Testis (tissue), 3 donors: ENCODE data around the gene SMAP1. TPM values are rescaled to one million over a fixed set of nuclear protein-coding genes. Genes with fewer than 3 reads are reported as not detected.

ENCODE experiments used
- DNase-seq: peaks from one replicate; pipeline ENCODE4 v3.0.0-alpha.2; 2019
- H3K27ac ChIP-seq, 2 donors: fragments of 200-600 bp; sonication (generic); one replicate each; pipeline ENCODE4 v1.5.1; 2019
- H3K27me3 ChIP-seq: fragments of 200-600 bp; sonication (generic); one replicate; pipeline ENCODE4 v1.5.1; 2019
- H3K36me3 ChIP-seq: fragments of 200-600 bp; sonication (generic); one replicate; pipeline ENCODE4 v1.5.1; 2017; ENCODE audit warnings: low read depth; ENCODE audit errors: missing control alignments
- H3K4me1 ChIP-seq: fragments of 200-600 bp; sonication (generic); one replicate; pipeline ENCODE4 v1.5.1; 2019
- H3K4me3 ChIP-seq, 2 donors: fragments of 200-600 bp; sonication (generic); one replicate each; pipeline ENCODE4 v1.5.1; 2017 to 2019
- H3K9me3 ChIP-seq: fragments of 200-600 bp; sonication (generic); one replicate; pipeline ENCODE4 v1.5.1; 2017
- CTCF ChIP-seq, 3 experiments: fragments of 450-650 bp in 2 of 3; fragments of 200-600 bp in 1 of 3; sonication (generic) in 1 of 3; IDR thresholded peaks; one replicate each; pipeline ENCODE4 v1.5.1; 2016 to 2019; ENCODE audit warnings: antibody characterized with exemption in 3 of 3, mild to moderate bottlenecking in 2 of 3, moderate library complexity in 1 of 3
- POLR2A ChIP-seq: fragments of 450-650 bp; IDR thresholded peaks from one replicate; pipeline ENCODE4 v1.6.1; 2017; ENCODE audit warnings: antibody characterized with exemption, mild to moderate bottlenecking, moderate library complexity
- WGBS, 2 donors: methylation state at CpG; one replicate each; pipeline ENCODE4 v1.1.5; 2018; 5-methylcytosine and 5-hydroxymethylcytosine counted together
- intact Hi-C: fragments of 100-400 bp; cut with DNase I; formaldehyde crosslinking; loops from one replicate; pipeline ENCODE4 v1.15.1; 2023; ENCODE audit warnings: low total_unique reads
- polyA plus RNA-seq: library from polyadenylated mRNA; stranded (reverse); fragments of 350-450 nt; fragmentation: Illumina TruSeq; extraction: RNeasy Lipid Tissue Mini Kit (QIAGEN cat#74804); gene quantifications from one replicate; pipeline ENCODE4 v1.2.3, GENCODE V29; 2014; ENCODE audit warnings: low read depth, low replicate concordance; ENCODE audit not compliant: insufficient read depth
- total RNA-seq, 2 donors: library from RNA; depleted of rRNA; stranded (reverse); fragments of >200 nt; gene quantifications; one replicate each; pipeline ENCODE4 v1.2.3, GENCODE V29; 2016

The SMAP1 gene
- total and polyA plus RNA-seq, 3 donors from 2014 or later = 36.1 to 43.3 (median 41.6) TPM

- TF ChIP-seq POLR2A (no peak), CTCF (IDR thresholded peaks at IDR 0.05) (no peak)
- Histone ChIP-seq H3K27me3 (no peaks in the 10 kb centered on the region), H3K27ac (no peak overlapping the region), H3K9me3 (no peaks in the 10 kb centered on the region), H3K4me1 (no peaks in the 10 kb centered on the region), H3K4me3 (no peak overlapping the region), H3K36me3 (no peaks in the 10 kb centered on the region)
- intact Hi-C loops = loop anchor here (10.0 kb wide), 1 partner anchor 176 kb away; no protein-coding TSS in a partner anchor
- no peak for DNase-seq
- WGBS, 2 donors = 88 to 92% methylated on average over 2 of the region's 2 CpGs
Measured at GRCh38 chr6:70708448-70708847, 40.8 kb downstream of the SMAP1 start.

- TF ChIP-seq POLR2A (no peak), CTCF (IDR thresholded peaks at IDR 0.05) (no peak)
- Histone ChIP-seq H3K4me3 (no peak overlapping the region), H3K27me3 (no peaks in the 10 kb centered on the region), H3K27ac (no peak overlapping the region), H3K4me1 (no peaks in the 10 kb centered on the region), H3K36me3 (no peaks in the 10 kb centered on the region), H3K9me3 (no peaks in the 10 kb centered on the region)
- WGBS, 2 donors = 96 to 97% methylated on average over 3 of the region's 3 CpGs
- DNase-seq = no peak
- intact Hi-C loops = loop anchor here (10.0 kb wide), 1 partner anchor 175 kb away; no protein-coding TSS in a partner anchor
Measured at GRCh38 chr6:70709826-70710225, 42.1 kb downstream of the SMAP1 start.

- no peak overlapping the region for H3K4me3 ChIP-seq
- no peaks in the 10 kb centered on the region for H3K4me1 ChIP-seq
- no peaks in the 10 kb centered on the region for H3K27me3 ChIP-seq
- no peak overlapping the region for H3K27ac ChIP-seq
- intact Hi-C loops = no loop called here
- no peak for TF ChIP-seq POLR2A
- no peak for TF ChIP-seq CTCF (IDR thresholded peaks at IDR 0.05)
- H3K36me3 ChIP-seq = no peaks in the 10 kb centered on the region
- no peak for DNase-seq
- H3K9me3 ChIP-seq = no peaks in the 10 kb centered on the region
Measured at GRCh38 chr6:70714716-70715257, 47.1 kb downstream of the SMAP1 start.

GRCh38 chr6:70717038-70717801 lies 49.5 kb downstream of the SMAP1 start:
- Histone ChIP-seq H3K4me3 (no peak overlapping the region), H3K27me3 (no peaks in the 10 kb centered on the region), H3K4me1 (no peaks in the 10 kb centered on the region), H3K27ac (no peak overlapping the region), H3K9me3 (no peaks in the 10 kb centered on the region), H3K36me3 (no peaks in the 10 kb centered on the region)
- 87 to 90% methylated on average over 5 of the region's 5 CpGs for WGBS, 2 donors
- DNase-seq = no peak
- TF ChIP-seq CTCF (IDR thresholded peaks at IDR 0.05) (no peak), POLR2A (no peak)
- intact Hi-C loops = no loop called here
